ENCODE measurements around the gene VAV2. TPM values are rescaled to one million over a fixed set of nuclear protein-coding genes. Genes with fewer than 3 reads are reported as not detected.

Gene VAV2
- total and polyA plus RNA-seq, 7 donors, result 3.8 to 23.3 (median 7.2) TPM

DNA sequence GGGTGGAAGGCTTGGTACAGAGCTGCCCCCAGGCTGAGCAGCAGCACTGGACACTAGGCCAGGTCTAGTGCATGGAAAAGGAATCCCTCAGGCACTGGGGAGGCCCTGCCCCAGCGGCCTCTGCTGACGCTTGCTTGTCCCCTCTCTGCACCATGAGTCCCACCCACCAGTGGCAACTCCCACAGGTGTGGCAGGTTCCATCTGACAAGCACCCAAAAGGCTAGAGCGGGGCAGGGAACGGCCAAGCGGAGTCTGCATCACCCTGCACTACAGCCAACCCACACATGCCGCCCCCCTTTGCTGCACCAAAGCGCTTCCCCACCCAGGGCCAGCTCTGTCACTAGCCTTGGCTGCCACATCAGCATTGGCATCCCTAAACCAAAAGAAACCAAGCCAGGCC, 138.8 kb downstream of the VAV2 start:
- WGBS, 2 donors, result 93 to 96% methylated on average over 7 of the region's 7 CpGs
- TF ChIP-seq, protein P1, sequence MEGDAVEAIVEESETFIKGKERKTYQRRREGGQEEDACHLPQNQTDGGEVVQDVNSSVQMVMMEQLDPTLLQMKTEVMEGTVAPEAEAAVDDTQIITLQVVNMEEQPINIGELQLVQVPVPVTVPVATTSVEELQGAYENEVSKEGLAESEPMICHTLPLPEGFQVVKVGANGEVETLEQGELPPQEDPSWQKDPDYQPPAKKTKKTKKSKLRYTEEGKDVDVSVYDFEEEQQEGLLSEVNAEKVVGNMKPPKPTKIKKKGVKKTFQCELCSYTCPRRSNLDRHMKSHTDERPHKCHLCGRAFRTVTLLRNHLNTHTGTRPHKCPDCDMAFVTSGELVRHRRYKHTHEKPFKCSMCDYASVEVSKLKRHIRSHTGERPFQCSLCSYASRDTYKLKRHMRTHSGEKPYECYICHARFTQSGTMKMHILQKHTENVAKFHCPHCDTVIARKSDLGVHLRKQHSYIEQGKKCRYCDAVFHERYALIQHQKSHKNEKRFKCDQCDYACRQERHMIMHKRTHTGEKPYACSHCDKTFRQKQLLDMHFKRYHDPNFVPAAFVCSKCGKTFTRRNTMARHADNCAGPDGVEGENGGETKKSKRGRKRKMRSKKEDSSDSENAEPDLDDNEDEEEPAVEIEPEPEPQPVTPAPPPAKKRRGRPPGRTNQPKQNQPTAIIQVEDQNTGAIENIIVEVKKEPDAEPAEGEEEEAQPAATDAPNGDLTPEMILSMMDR (IDR thresholded peaks at IDR 0.05), result no peak
- TF ChIP-seq POLR2A (IDR thresholded peaks at IDR 0.05), result no peak
- TF ChIP-seq EP300 (IDR thresholded peaks at IDR 0.05), result no peak
- Histone ChIP-seq H3K27ac (no peak overlapping the region), H3K4me1 (no peaks in the 10 kb centered on the region), H3K27me3 (no peaks in the 10 kb centered on the region), H3K4me3 (no peak overlapping the region), H3K36me3 (no peaks in the 10 kb centered on the region), H3K9me3 (no peaks in the 10 kb centered on the region)
- DNase-seq, result no peak
- intact Hi-C loops (cut with DNase I), result no loop called here

DNA sequence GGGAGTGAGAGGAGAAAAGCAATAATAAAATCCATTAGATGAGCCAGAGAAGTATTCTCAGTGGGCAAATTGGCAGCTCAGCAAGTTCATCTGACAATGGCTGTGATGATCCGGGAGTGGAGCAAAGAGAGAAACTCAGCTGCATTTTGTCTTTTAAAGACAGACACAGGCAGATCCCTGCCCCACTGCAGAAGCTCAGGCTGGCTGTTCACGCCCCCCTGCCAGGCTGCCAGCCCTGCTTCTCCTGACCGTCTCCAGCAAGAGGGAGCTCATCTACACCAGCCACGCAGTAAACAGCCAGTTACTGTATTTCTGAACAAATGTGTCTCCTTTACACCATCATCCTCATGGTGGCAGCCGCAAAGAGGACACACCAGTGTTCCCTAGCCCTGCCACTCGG, 139.7 kb downstream of the VAV2 start:
- no peaks in the 10 kb centered on the region for H3K36me3 ChIP-seq
- H3K9me3 ChIP-seq, result no peaks in the 10 kb centered on the region
- 90 to 94% methylated on average over 6 of the region's 6 CpGs for WGBS, 2 donors
- H3K27me3 ChIP-seq, result no peaks in the 10 kb centered on the region
- no peak overlapping the region for H3K27ac ChIP-seq
- no peaks in the 10 kb centered on the region for H3K4me1 ChIP-seq
- intact Hi-C loops (cut with DNase I), result no loop called here
- DNase-seq, result no peak
- H3K4me3 ChIP-seq, result no peak overlapping the region
- TF ChIP-seq EP300 (IDR thresholded peaks at IDR 0.05) (no peak), POLR2AphosphoS5 (IDR thresholded peaks at IDR 0.05) (no peak), POLR2A (IDR thresholded peaks at IDR 0.05) (no peak)
- TF ChIP-seq, protein P1 (IDR thresholded peaks at IDR 0.05), result no peak

DNA sequence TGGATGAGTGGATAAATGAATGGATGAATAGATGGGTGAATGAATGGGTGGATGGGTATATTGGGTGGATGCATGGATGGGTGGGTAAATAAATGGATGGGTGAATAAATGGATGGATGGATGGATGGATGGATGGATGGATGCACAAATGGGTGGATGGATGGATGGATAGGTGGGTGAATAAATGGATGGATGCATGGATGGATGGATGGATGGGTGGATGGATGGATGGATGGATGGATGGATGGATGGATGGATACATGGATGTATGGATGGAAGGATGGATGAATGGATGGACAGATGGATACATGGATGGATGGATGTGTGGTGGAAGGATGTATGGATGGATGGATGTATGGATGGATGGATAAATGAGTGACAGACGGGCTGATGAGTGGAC, 140.4 kb downstream of the VAV2 start:
- Histone ChIP-seq H3K4me3 (no peak overlapping the region), H3K27me3 (no peaks in the 10 kb centered on the region), H3K36me3 (no peaks in the 10 kb centered on the region), H3K9me3 (no peaks in the 10 kb centered on the region), H3K27ac (no peak overlapping the region), H3K4me1 (no peaks in the 10 kb centered on the region)
- TF ChIP-seq POLR2A (IDR thresholded peaks at IDR 0.05), result no peak
- TF ChIP-seq EP300 (IDR thresholded peaks at IDR 0.05), result no peak
- no peak for TF ChIP-seq POLR2AphosphoS5 (IDR thresholded peaks at IDR 0.05)
- TF ChIP-seq, protein P1 (IDR thresholded peaks at IDR 0.05), result no peak
- DNase-seq, result no peak
- intact Hi-C loops (cut with DNase I), result no loop called here
- 88 to 91% methylated on average over 1 of the region's 1 CpG for WGBS, 2 donors

DNA sequence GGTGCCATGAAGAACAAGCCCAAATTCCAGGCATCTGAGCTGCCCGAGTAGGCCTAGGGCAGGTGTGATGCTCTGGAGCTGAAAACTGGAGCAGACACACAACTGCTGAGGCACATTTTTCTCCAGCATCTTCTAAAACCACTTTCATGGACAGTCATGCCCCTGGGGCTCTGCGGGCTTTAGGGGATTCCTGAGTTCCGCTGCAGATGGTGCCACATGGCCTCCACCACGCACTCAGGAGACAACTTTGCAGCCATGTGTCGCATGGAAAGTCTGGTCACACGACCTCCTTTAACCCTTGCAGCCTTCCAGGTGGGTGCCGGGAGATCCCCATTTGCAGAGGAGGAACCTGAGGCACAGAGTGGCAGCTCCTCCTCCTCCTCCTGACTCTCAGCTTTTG, 141.2 kb downstream of the VAV2 start:
- Histone ChIP-seq H3K4me1 (no peaks in the 10 kb centered on the region), H3K27ac (no peak overlapping the region), H3K4me3 (no peak overlapping the region), H3K9me3 (no peaks in the 10 kb centered on the region), H3K36me3 (no peaks in the 10 kb centered on the region), H3K27me3 (no peaks in the 10 kb centered on the region)
- WGBS, 2 donors, result 90 to 91% methylated on average over 7 of the region's 7 CpGs
- TF ChIP-seq POLR2AphosphoS5 (IDR thresholded peaks at IDR 0.05) (no peak), POLR2A (IDR thresholded peaks at IDR 0.05) (no peak), EP300 (IDR thresholded peaks at IDR 0.05) (no peak)
- TF ChIP-seq, protein P1 (IDR thresholded peaks at IDR 0.05), result no peak
- intact Hi-C loops (cut with DNase I), result no loop called here
- DNase-seq, result no peak

DNA sequence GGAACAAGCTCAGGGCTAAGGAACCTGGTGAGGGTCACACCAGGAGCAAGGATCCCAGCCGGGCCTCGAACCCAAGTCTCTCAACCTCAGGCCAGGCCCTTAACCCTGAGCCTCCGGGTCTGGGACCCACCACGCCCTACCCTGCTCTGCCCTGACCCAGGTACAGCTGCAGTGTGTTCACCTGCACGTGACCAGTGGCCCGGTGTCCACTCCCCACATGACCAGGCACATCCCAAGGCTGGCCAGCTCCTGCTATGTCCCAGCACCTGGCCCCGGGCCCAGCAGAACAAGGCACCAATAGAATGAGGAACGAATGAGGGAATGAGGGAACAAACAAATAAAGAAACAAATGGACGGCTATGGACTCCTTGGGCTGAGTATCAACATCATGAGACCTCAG, 142.0 kb downstream of the VAV2 start:
- Histone ChIP-seq H3K4me1 (peaks cover 0 to 4% (median 0%) of the 10 kb centered on the region in 4 donors), H3K27ac (no peak overlapping the region), H3K27me3 (no peaks in the 10 kb centered on the region), H3K4me3 (no peak overlapping the region), H3K36me3 (no peaks in the 10 kb centered on the region), H3K9me3 (no peaks in the 10 kb centered on the region)
- no peak for DNase-seq
- TF ChIP-seq, protein P1 (IDR thresholded peaks at IDR 0.05), result no peak
- TF ChIP-seq EP300 (IDR thresholded peaks at IDR 0.05) (no peak), POLR2A (IDR thresholded peaks at IDR 0.05) (no peak), POLR2AphosphoS5 (IDR thresholded peaks at IDR 0.05) (no peak)
- 90 to 95% methylated on average over 9 of the region's 9 CpGs for WGBS, 2 donors
- intact Hi-C loops (cut with DNase I), result no loop called here

All from sigmoid colon (tissue), 7 donors.